Choroid plexus epithelial cell (primary cell): Measurements from ENCODE around the gene LRRC4C.

Source experiments
- DNase-seq: peaks from one replicate; pipeline ENCODE4 v3.0.0-alpha.2; 2010; ENCODE audit warnings: low read depth
- H3K4me3 ChIP-seq: 2 replicates; pipeline ENCODE4 v1.5.1; 2011; ENCODE audit warnings: low read depth, mild to moderate bottlenecking, control low read depth, low read length, moderate library complexity
- TF ChIP-seq, protein P1 (sequence below): conservative IDR thresholded peaks from 2 replicates; pipeline ENCODE4 v1.5.1; 2011; ENCODE audit warnings: low read depth, mild to moderate bottlenecking, control low read depth, inconsistent platforms, low read length, moderate library complexity

The LRRC4C gene

DNA sequence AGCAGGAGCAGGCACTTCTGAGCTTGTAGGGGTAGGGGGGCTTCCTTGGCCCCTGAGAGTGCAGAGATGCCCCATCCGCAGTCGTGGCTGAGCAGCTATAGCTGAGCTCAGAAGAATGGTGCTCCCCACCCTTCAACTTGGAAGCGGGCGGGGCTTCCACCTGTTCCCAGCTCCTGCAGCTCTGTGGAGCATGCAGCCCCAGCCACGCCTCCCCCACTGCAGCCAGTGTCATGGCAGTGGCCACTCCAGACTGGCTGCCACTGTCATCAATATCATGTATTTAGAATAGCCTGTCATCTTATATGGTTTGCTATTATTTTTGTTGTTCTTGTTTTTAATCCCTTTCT, 213.1 kb downstream of the LRRC4C start:
- no peak for DNase-seq
- no peak overlapping the region for H3K4me3 ChIP-seq

DNA sequence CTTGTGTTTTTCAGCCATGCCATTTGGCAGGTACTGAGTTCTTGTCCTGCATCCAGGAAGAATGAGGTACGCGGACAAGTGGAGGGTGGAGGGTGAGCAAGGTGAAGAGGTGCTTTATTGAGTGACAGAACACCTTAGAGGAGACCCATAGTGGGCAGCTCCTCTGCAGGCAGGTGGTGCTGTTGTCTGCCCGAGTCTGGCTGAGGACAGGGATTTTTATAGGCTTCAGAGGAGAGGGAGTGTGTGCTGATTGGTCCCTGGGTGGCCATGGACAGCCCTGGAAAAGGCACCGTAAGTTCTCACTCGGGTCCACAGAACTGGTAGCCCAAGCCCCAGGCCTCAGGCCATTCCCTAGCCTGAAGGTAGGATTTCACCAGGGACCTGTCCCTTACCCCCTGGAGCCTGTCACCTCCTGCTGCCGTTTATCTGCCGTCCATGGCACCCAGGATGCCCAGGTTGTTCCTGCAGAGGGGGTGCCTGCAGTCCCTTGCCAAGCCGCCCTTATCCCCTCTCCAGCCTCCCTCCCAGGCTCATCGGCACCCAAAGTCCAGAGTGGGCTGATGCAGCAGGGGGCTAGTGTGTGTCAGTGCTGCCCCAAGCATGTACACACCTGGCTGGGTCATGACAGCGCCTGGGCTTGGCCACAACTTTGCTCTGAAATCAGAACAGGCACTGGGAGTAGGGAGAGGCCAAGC, 213.6 kb downstream of the LRRC4C start:
- DNase-seq, result no peak
- TF ChIP-seq, protein P1, sequence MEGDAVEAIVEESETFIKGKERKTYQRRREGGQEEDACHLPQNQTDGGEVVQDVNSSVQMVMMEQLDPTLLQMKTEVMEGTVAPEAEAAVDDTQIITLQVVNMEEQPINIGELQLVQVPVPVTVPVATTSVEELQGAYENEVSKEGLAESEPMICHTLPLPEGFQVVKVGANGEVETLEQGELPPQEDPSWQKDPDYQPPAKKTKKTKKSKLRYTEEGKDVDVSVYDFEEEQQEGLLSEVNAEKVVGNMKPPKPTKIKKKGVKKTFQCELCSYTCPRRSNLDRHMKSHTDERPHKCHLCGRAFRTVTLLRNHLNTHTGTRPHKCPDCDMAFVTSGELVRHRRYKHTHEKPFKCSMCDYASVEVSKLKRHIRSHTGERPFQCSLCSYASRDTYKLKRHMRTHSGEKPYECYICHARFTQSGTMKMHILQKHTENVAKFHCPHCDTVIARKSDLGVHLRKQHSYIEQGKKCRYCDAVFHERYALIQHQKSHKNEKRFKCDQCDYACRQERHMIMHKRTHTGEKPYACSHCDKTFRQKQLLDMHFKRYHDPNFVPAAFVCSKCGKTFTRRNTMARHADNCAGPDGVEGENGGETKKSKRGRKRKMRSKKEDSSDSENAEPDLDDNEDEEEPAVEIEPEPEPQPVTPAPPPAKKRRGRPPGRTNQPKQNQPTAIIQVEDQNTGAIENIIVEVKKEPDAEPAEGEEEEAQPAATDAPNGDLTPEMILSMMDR, result no peak
- no peak overlapping the region for H3K4me3 ChIP-seq

More for the DNA sequence above, 213.1 kb downstream of the LRRC4C start:
- TF ChIP-seq, protein P1, result no peak

DNA sequence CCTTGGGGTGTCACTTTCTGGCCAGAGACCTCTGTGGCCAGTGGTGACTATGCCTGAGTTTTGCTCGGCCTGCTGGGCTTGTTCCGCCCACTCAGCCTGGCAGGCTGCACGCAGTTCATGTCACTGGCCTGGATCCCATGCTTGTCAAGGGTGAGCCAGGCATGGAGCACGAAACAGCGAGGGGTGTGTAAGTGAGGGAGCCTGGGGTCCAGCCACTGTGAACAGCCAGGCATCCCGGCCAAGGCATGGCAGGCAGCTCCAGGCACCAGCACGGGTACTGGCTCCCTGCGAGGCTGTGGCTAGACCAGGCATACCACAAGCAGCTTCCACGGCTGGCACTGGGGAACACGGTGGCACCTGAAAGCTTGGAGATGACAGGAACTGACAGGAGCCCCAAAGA, 214.3 kb downstream of the LRRC4C start:
- TF ChIP-seq, protein P1, result no peak
- H3K4me3 ChIP-seq, result no peak overlapping the region
- DNase-seq, result no peak

DNA sequence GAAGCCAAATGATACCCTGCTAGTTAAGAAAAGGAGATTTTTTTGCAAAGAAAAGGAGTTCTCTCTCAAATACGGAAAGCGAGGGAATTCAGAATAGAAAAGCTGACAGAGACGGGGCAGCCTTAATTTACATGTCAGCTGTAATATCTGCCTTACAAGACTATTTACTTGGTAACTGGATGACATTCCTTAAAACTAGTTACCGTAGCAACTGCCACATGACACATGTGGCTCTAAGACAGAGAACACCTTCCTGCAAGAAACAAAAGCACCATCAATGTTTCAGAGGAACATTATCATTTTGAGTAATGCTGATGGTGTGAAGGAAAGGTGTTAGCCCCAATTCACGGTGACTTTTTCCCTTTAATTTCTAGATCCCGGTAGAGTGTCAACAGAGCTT, 222.1 kb downstream of the LRRC4C start:
- TF ChIP-seq, protein P1, result no peak
- no peak overlapping the region for H3K4me3 ChIP-seq
- DNase-seq, result no peak

DNA sequence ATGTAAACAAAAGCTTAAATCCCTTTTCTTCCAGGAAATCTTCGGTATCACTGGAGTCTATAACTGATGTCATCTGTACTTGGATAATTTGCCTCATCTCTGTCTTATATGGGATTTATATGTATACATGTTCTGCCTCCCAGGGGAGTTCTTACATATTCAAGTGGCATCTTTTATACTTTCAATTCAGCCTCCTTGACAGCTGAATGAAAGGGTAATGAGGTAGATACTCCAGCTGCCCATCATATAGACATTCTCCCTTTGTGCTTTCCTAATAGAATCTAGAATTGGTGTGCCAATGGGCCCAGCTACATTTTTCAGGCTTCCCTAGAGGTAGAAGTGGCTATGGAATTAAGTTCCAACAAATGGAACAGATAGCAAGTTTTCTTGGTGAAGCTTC, 223.8 kb downstream of the LRRC4C start:
- H3K4me3 ChIP-seq, result no peak overlapping the region
- TF ChIP-seq, protein P1, result no peak
- DNase-seq, result no peak

DNA sequence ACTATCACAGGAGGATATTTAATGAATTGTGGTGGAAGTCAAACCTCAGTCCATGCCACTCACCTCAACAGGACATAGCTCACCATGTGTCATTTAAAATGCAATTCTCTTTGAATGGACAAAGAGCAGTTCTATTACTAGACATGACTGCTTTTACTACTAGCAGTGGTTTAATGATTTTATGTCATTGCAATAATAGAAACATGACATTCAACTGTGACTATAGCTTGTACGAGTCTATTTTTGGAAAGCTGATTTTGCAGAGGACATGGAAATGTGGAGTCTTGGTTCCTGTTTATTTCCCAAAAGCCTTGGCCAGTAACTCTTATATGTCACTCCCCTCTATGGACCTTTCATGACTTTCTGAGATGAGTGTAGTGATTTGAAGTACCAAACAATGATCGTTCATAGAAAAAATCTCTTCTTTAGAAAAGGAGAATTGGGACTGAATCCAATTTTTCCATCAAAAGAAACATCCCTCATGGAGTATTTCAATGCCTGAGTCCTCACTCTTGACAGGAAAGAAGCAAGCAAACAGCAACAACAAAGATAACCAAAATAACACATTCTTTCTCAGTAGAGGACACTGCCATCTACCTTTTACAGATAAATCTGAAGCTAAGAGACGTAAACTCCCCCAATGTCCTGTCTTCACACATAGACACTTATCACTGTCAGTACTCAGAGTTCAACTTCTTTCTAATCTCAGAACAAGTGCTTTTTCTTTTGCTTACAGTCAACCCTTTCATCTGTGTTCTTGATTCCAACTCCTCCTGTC, 233.4 kb downstream of the LRRC4C start:
- no peak overlapping the region for H3K4me3 ChIP-seq
- TF ChIP-seq, protein P1, result no peak
- DNase-seq, result no peak
